Measurements from ENCODE around the gene DACT2.
"Not testable (repeated sequence)": the region's sequence is repeated elsewhere in the genome, so short reads cannot be mapped to it uniquely, and the experiment has no call there.

Gene DACT2

GRCh38 chr6:168318579-168319278 is 848 bp downstream of the DACT2 start:
- no peak for FAIRE-seq

GRCh38 chr6:168318090-168318489 is 1.5 kb downstream of the DACT2 start:
- no peak for FAIRE-seq

- FAIRE-seq, result no peak
Observed at GRCh38 chr6:168315596-168315995, 4.0 kb downstream of the DACT2 start.

DNA sequence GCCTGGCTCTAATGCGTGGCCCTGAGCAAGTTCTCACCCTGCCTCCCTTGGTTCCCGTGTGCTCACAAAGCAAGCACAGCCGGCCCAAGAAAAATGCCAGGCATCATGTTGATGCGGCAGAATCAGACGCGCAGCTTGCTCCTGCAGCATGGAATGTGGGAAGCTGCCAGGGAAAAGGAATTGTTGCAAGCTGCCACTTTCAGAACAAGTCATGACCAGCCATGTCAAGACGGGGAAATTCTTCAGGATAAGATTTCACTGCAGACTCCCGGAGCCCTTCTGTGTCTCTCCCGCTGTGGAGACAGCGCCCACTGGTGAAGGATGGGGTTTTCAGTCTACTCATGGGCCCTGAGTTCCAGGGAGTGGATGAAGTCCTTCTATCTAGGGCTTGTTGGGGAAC is 4.6 kb downstream of the DACT2 start:
- no peak for FAIRE-seq

- no peak for FAIRE-seq
Observed at GRCh38 chr6:168314021-168314420, 5.6 kb downstream of the DACT2 start.

GRCh38 chr6:168313431-168314011 is 6.1 kb downstream of the DACT2 start:
- no peak for FAIRE-seq

DNA sequence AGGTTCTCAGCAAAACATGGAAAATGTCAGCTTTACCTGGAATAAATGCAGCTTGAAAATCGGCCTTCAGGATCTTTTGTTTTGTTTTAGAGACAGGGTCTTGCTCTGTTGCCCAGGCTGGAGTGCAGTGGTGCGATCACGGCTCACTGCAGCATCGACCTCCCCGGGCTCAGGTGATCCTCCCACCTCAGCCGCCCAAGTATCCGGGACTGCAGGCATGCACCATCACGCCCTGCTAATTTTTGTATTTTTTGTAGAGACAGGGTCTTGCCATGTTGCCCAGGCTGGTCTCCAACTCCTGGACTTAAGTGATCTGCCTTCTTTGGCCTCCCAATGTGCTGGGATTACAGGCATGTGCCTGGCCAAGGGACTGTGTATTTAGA is 7.5 kb downstream of the DACT2 start:
- not testable (repeated sequence) for FAIRE-seq

DNA sequence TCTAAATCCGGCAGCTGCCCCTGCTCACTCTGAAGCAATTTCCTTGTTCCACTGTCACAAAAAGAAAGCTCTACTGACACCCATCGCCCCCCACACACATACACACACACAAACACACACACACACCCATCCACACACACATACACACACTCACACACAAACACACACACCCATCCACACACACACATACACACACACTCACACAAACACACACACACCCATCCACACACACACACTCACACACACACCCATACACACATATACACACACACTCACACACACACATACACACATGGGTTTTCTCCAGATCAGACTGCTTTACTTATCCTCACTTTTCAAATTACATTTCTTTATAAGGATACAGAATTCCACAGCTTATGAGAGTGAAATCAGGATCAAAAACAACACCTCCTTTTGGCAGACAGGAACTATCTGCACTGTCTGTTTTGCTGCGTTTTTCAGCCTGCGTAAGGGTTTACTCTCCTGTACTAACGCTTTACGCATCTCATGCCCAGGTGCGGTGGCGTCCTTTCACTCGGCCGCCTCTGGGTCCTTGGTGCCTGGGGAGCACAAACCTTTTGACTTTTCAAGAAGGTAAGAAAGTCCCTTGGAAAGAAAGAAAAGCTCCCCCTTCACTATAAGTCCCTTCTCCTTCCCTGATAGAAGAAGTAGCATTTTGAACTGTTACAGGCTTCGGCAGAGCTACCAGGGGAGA is 8.0 kb downstream of the DACT2 start:
- no peak for FAIRE-seq

GRCh38 chr6:168310945-168311344 is 8.6 kb downstream of the DACT2 start:
- no peak for FAIRE-seq

GRCh38 chr6:168310403-168310802 is 9.2 kb downstream of the DACT2 start:
- FAIRE-seq, result no peak

DNA sequence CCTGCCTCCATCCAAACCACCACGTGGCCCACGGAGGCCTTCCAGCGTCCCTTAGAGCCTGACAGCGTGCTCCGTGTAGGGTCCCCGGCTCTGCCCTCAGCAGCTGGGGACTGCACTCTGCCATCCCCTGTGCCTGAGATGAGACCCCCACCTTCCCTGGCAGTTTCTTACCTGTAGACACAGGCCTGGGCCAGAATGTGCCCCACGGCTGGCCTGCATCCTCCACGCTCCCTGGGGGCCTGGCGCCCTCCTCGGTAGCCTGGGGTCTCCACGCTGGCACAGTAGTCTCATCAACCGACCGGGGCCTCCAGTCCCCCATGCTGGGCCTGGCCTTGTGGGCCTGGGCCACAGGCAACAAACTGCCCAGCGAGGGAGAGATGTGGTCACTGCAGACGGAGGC is 9.6 kb downstream of the DACT2 start:
- FAIRE-seq, result no peak

GRCh38 chr6:168309183-168309582 is 10.4 kb downstream of the DACT2 start:
- no peak for FAIRE-seq

- no peak for FAIRE-seq
Observed at GRCh38 chr6:168308390-168309144, 11.0 kb downstream of the DACT2 start.

- FAIRE-seq, result no peak
Observed at GRCh38 chr6:168307695-168308021, 11.9 kb downstream of the DACT2 start.

DNA sequence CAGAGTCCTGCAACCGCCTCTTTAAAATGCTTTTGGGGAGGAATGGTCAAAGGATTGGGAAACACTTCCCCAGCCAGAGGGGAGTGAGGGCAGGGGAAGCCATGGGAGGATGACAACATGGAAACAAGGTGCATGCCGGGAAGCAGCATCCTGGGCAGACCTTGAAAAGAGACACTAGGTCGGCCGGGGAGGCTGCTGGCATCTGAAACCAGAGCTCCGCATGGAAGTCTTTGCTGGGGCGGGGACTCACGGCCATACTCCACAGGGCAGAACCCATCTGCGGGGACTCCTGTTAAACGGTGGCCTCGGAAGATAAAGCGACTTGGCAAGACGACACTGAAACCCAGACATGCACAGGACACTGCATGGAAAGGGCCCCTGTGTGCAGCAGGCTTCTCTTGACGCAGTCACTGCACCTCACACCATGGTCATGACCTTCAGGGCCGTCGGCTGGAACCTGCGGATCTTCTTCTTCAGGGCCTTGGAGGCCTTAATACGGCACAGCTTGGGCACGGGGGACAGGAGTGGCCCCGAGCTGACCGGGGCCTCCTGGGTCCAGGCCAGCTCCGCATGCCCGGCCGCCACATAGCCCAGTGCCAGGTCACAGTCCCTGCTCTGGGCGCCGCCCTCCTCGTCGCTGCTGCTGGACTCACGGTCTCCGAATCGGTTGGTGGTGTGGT is 12.4 kb downstream of the DACT2 start:
- no peak for FAIRE-seq

DNA sequence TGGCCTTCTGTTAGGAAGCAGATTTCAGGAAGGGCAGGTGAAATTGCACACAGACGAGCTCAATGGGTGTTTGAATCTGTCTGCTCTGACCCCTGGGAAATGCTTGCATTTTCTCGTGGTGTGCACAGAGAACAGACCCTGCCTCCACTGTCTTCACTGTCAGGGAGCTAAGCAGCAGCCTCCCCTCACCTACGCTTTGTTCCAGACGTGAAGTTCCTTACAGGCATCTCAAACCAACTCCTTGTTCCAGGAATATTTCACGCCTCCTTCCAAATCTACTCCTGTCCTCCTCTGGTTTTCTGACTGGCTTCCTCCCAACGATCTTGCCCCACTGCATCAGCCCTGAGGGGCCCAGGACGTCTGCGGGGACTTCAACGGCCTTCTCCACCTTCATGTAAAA is 13.7 kb downstream of the DACT2 start:
- FAIRE-seq, result no peak

DNA sequence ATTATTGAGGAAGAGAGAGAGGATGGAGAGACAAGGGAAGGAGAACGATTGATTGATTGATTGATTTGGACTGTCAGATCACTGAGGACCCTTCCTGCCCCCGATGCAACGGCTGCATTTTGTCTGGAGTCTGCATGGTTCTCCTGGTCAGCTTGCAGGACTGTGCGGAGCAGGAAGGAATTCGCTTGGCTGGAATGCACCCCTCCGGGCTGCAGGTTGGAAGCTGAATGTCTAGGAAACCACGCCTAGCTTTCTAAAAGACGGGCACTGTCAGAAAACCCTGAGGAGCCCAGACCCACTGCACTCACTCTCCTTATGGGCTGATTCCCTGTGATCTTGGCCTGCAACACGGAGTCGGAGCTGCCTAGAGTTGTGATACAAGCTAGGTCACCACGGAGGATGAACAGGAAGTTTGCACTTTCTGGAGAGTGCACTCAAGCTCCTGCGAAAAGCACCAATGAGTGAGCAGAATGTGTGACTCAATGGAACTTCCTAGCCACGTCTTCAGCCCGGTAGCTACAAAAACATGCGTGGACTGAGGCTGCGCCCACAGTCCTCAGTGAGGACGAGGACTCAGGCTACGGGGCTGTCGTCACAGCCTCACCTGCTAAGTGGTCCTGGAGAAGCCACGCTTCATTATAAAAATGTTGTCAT is 14.4 kb downstream of the DACT2 start:
- FAIRE-seq, result no peak

GRCh38 chr6:168304752-168305015 is 14.9 kb downstream of the DACT2 start:
- FAIRE-seq, result no peak

GRCh38 chr6:168303982-168304751 is 15.4 kb downstream of the DACT2 start:
- no peak for FAIRE-seq

DNA sequence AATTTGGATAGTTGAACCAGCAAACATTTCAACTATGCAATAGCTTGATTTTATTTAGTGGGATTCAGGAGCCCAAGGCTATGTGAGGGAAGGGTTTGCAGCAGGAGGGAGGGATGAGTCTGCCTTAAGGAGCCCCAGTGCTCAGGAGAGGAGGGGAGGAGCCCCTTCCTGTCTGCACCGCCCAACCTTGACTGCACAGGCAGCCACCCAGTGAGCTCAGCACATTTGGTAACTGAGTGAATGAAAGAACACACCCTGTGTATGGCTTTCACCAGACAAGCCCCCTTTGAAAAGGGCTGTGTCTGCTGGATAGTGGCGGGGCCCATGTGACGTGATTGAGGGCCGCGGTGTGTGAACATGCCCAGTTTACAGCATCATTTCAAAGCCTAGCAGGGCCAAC is 17.0 kb downstream of the DACT2 start:
- FAIRE-seq, result no peak

DNA sequence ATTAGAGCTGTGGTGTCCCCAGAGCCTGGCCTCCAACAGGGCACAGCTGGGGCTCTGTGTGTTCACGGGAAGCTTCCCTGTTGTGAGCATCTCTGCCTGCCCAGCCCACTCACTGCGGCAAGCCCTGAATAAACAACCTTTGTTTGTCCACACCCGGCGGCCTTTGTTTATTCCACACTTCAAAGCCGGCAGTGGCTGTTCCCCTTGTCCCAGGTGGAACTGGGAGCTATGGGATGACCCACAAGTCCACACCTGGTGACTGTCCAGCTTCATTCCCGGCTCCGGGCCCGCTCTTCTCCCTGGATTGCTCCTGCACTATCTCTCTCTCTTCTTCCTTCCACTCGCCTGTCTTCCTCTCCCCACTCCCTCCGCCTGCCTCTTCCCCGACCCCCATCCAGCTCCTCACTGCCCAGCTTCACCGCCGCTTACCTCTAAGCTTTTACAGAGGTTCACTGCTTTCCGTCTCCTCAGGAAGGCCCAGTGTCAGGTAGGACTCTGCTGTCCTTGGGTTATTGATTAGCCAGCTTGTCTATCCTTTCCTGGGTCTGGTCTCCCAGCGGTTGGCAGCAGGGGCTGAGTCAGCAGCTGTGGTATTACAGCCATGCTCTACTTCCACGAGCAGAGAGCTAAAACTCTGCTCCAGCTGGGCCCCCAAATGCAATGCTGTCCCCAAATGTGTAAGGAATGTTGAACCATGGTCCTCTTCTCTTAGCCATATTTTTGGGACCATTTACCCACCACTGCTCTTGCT is 17.8 kb downstream of the DACT2 start:
- FAIRE-seq, result no peak
